Activated effector memory CD4-positive, alpha-beta T cell treated with Interleukin-2 at 50 U/mL for 16 hours (primary cell): ENCODE measurements around the gene CFAP74.

ENCODE experiments used
- DNase-seq: peaks from one replicate; pipeline ENCODE4 v3.0.0-alpha.2; 2020

CFAP74 gene, protein sequence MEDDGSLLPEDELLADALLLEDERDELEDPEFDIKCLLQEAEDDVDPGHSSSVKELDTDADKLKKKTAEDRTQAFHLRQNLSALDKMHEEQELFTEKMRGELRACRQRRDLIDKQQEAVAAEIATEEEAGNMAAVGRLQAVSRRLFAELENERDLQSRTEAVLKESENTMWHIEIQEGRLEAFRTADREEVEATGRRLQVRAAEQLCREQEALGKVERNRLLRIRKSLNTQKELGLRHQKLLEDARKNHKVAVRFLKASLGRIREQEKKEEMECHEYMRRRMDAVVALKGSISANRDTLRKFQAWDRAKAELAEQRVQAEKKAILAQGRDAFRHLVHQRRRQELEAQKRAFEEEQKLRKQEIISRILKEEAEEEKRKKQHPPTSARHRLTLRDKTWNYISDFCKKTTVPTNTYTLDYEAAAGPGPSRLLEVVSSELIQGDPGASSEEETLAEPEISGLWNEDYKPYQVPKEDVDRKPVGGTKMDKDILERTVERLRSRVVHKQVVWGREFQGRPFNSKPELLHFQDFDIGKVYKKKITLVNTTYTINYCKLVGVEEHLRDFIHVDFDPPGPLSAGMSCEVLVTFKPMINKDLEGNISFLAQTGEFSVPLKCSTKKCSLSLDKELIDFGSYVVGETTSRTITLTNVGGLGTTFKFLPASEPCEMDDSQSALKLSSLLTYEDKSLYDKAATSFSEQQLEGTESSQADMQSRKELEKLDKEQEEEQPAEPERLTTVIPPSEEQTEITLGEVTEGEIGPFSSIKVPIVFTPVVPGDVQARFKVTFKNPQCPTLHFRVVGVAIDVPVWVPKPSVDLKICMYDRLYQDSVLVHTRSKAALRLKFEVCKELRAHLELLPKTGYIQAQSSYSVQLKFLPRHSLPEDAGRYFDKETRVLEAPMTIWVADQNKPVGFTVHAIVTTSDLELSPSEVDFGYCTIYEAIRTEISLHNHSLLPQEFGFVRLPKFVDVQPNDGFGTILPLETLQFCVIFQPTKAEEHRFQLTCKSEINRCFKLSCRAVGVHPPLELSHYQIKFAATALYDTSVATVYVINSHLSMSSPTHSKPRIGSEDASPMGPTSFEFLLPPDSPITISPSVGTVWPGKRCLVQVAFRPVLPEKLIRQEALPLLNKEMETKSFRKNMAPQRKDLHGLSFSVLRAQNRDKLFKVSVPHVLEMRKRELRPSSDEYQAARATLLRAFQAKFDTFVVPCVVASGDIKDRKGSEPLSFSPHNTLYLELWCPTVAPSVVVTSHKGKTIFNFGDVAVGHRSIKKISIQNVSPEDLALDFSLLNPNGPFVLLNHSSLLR (N-terminal part only)

DNA sequence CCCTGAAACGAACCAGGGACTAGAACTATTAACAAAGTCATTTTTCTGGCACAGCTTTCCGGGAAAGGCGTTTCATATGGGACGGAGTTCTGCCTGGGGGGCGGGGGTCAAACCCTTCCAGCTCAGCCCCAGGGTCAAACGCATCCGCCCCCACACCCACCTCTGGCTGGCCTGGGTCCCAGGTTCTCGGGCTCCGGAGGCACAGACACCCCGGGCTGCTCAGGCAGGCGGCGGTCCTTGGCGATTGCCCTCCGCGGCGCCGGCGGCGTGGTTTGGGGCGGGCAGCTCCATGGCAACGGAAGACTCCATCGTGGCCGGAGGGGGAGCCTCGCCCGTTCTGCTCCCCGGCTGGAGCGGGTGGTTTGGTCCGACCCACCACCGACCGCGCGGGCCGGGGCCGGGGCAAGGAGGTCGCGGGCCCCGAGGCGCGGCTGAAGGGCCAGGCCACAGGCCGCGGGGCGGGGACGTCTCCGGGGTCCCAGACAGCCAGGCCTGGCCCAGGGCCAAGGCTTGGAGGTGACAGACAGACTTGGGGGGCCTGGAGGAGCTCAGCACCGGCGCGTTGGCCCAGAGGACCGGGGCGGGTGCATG lies at the start of gene CFAP74:
Gene CFAP74 (minus strand): TSS at position 246 of the 591 bp plus-strand sequence. CDS start 12,830 bp downstream, outside the sequence.
- no peak for DNase-seq

DNA sequence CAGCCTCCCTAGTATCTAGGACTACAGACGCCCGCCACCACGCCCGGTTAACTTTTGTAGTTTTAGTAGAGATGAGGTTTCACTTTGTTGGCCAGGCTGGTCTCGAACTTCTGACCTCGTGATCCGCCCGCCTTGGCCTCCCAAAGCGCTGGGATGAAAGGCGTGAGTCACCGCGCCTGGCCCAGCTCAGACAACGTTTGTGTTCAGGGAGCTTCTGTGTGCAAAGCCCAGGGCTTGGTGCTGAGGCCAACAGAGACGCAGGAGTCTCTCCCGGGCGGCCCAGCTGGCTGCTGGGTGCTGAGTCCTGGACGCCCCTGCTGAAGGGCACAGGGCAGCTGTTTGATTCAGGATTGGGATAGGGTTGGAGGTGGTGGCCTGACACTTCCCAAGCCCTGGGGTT lies 49.6 kb upstream of the CFAP74 start:
- no peak for DNase-seq

DNA sequence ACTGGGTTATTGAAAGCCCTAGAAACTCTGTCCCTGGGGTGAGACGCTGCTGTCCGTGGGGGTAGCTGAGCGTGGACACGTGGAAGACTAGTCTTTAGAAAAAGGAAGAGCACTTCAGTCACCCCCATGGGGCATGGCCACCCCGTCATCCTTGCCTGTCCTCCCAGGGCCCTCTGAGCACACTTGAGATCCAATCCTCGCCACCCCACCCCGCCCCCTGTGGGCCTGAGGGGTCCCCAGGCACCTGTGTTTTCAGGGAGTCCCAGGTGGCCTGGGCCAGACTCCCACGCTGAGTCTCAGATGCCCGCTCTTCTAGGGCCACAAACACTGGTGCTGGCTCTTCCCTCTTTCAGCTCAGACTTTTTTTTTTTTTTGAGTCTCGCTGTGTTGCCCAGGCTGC lies 49.2 kb upstream of the CFAP74 start:
- no peak for DNase-seq

DNA sequence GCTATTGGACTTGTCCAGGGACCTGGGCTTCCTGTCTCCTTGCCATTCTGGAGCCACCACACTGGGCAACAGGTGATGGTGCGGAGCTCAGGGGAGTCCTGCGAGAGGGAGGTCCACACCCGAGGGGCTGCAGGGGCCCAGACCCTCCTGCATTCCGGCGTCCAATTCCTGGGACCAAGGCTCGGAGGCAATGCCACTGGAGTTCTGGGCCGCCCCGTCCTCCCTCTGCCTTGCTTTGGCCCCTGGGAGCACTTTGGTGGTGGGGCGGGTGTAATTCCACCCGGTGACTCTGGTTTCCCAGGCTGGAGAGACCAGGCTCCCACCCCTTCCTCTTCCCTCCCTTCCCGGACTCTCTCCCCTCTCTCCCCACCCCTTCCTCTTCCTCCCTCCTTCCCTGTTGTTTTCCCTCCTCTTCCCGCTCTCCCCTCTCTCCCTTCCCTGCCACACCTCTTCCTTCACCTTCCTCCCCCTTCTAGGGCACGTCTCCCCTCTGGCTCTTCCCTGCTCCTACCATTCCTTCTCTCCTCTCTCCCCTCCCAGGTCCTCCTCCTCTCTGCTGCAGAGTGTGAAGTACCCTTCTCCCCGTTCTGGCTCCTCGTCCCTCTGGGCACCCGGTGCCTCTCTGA lies 48.6 kb upstream of the CFAP74 start:
- no peak for DNase-seq

DNA sequence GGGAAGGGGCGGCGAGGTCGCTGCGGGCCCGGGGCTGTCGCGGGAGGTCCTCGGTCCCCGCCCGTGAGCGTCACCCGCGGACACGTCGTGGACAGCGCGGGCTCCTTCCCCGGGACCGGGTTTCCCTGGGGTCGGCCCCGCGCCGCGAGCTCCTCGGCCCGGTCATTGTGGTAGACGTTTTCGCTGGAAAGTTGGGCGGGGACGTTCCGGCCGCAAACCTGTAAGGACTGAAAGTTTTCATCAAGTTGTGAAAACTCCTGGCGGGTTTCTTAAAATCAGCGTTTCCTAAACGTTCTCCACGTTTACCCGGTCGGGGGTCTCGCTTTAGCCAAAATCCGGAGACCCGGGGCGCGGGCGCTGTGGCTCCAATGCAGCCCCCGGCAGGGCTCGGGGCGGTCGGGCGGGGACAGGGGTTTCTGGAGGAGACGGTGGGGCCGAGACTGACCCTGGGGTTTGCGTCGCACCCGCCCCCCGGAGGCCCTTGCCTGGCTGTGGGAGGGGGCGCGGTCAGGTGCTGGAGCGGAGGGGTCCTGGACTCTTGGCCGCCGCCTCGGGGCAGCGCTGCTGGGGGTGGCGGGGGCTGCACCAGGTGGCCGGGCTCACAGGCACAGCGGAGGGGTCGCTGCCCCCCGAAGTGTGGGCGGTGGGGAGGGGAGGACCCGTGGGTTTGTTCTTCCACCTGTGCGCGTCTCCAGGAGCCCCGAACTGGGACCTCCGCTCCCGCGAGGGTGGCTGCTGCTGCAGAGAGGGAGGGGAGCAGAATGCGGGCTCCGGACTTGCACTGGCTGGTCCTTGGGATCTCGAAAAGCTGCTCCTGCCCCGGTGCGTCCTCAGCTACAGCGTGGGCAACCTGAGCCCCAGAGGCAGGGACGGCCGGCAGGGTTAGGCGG lies 47.5 kb upstream of the CFAP74 start:
- no peak for DNase-seq

DNA sequence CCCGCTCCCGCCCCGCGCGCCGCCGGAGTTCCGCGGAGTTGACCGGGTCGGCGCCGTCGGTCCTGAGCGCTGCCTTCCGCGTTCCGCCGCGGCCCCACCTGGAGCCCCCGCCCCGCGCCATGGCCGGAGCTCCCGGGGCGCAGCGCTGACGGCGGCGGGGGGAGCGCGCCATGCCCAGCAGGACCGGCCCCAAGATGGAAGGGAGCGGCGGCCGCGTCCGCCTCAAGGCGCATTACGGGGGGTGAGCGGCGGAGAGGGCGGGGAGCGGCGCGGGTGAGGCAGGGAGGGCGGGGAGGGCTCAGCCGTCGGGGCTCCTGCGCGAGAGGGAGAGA lies 46.8 kb upstream of the CFAP74 start:
- no peak for DNase-seq

DNA sequence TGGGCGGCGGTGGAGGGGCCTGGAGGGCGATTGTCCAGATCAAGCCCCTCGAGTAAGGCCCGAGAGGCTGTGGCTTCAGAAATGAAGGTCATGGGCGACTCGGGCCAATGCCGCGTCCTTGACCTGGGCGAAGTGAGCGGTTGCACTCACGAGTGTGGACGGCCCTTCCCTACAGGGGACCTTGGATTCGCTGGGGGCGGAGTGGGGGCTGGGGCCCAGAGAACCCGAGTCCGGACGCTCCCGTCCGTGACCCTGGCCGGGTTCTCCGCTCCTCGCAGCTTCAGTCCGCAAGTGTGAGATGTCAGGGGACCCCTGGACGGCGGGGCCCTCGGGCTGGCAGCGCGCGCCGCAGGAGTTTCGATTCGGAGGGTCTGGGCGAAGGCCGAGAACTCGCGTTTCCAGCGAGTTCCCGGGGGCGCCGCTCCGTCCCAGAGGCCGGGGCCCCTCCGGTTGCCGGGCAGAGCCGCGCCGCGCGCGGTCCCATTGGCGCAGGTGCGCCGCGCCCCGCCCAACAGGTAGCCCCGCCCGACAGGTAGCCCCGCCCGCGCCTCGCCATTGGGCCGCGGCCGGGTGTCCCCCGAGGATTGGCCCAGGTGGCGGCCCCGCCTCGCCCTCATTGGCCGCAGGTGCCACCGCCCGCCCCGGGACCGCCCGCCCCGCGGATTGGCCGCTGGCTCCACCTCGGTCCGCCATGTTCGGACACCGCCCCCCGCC lies 46.3 kb upstream of the CFAP74 start, which contains the start of gene PRKCZ:
Gene PRKCZ (plus strand): TSS at position 694 of the 714 bp plus-strand sequence. CDS start 220 bp downstream, outside the sequence.
- DNase-seq: peak; percentile 96

DNA sequence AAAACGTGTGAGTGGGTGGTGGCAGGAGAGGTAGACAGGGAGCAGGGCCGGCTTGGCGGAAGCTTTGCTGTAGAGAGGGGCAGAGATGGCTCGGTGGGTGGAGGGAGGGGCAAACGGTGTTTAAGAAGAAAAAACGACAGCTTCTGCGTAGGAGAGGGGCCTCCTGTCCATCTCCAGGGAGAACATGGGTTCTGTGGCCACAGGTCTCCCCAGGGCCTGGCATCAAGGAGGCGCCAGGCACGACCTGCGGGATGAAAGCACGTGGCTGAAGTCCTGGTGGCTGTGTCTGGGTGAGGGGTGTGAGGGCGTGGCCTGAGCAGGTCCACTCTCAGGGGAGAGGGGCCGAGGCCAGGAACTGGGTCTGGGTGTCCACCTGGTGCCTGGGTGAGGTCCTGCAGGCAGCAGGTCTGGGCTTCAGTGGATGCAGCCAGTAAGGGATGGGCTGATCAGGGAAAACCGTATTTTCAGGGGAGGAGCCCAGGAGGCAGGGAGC lies 45.7 kb upstream of the CFAP74 start:
- DNase-seq: no peak

DNA sequence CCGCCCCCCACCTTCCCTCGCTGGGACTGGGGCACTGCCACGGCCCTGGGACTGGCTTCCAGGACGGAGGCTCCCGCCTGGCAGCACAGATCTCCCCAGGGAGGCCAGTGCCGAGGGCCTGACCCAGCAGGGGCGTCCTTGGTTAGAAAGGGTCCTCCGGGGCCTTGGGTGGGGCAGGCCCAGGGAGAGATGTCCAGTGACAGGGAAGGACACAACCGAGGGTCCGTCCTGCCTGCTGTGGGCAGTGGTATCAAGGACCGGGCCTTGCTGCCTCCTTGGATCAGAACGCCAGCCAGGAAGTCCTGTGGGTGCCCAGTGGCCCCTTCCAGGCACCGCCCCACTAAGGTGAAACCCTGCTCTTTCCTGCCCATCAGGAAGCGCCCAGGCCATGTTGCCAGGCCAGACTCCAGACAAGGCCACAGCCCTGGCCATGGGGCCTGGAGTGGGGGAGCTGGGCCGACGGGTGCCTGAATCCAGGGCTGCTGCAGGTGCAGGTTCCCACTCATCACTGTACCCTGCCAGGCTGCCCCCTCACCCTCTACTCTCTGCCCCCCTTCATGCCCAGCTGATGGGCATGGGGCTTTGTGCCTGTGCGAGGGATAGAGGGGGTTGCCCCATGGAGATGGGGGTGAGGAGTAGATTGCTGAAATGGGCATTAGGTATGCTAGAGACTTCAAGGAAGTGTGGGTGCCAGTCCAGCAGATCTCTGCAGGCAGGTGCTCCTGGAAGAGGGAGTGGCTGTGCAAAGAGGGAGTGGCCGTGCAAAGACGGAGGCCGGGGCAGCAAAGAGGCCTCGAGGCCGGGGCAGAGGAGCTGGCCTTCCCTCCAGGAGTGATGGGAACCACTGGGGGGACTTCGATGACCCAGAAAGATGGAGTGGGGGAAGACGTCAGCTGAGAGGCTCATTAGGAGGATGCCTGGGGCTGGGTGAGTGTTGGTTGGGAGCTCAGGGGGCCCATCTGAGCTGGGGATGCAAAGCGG lies 44.5 kb upstream of the CFAP74 start:
- DNase-seq: no peak

DNA sequence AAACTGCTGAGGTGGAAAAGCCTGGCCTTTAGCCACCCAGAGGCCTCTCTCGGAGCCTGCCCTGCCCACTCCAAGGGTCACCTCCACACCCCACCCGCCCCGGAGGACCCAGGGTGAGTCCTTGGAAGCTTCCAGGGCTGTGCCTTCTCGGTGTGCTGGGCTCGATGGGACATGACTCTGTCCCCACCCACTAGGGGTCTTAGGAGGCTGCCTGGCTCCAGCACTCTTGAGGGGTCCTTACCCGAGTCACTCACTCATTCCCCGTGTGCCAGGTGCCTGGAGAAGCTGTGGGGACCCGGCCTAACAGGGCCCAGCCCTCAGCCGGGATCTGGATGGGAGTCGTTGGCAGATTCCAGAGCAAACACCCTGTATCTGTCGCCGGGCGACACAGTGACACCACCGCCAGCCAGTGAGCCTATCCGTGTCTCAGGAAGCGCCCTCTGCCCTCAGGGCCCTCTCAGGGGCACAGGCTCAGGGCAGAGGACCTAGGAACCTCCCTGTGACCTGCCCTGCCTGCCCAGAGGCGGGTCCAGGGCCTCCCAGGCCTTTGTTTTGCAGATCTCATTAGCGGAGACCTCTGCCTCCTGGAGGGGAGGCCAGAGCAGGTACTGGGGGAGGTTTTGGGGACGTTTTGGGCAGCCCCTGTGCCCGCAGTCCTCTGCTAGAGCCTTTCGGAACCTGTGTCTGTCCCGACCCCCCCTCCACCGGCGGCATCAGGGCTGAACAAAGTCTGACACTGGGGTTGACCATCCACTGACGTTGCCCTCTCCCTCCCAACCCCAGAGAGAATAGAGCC lies 43.6 kb upstream of the CFAP74 start:
- DNase-seq: no peak

DNA sequence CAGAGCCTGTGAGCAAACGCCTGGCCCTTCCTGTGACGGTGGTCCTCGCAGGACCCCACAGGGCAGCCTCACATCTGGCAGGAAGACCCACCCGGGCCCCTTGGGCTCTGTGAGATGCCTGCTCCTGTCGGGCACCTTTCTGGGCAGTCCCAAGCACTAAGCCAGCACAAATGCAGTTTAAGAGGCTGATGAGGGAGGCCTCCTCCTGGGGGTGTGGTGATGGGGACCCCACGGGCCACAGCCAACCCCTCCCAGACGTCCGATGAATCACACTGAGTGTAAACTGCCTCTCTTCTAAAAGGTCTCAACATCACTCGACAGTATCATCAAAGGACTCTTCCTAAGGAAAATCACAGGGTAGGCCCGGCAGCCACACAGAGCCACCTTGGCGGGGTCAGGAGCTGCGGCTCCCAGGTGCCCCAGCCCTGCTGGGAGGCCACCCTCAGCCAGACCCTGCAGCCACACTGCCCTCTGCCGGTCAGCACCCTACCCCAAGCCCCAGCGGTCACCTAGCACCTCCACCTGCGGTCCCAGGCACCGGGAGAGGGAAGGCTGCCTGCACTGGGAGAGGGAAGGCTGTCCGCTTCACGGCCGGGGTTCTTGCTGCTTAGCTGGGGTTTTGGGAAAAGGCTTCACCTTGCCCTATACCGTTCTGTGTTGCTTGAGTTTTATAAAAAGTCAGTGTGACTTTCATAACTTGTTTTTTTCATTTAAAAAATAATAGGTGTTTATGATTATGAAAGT lies 42.8 kb upstream of the CFAP74 start:
- DNase-seq: peak; percentile 18

DNA sequence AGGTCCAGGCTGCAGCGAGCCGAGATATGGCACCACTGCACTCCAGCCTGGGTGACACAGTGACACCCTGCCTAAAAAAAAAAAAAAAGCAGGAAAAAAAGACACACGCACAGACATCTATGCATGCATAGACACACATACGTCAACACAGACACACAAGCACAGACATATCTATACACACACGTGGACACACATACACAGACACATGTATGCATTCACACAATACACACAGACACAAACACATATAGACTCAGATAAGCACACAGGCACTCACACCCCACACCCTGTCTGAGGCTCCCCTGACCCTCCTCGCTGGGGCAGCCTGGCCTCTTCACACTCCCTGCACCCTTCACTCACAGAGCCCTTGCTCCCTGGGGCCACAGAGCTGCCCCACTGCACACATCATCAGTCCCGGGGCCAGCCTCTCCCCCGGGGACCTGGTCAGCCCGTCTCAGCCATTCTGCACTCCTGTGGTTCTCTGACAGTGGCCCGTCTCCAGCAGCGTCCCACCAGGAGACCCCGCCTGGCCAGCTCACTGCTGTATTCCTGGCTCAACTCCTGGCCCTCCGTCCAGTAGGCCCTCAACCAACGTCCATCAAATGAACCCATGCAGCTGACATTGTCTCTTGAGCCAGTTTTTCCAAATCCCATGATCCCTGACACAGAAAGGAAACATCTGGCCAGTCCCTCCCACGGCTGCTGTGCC lies 42.0 kb upstream of the CFAP74 start:
- DNase-seq: no peak

DNA sequence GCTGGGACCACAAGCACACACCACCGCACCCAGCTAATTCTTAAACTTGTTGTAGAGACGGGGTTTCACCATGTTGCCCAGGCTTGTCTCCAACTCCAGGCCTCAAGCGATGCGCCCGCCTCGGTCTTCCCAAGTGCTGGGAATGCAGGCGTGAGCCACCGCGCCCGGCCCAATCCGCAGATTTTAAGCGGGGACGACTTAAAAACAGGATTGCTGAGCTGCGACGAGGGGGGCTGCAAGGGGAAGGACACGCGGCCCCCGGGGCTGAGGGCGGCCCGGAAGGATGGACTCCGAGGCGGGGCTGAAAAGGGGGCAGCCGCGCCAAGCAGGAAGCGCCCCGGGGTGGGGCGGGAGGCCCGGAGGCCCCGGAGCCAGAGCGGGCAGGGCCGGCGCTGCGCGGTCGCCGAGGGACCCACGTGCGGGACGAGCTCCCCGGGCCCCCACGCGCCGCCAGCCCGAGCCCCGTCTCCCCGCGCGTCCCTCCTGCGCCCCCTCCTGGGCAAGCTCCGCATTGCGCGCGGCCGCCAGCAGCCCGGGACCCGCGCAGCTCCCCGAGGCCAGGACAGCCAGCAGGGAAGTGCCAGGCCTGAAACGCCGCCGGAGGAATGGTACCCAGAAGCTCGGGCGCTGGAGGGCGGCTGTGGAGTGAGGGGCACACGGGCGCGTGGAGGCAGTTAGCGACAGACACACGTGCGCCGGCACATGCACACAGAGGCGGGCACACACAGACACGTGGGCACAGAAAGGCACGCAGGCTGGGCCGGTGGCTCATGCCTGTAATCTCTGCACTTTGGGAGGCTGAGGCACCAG lies 41.1 kb upstream of the CFAP74 start:
- peak; percentile 72 for DNase-seq

DNA sequence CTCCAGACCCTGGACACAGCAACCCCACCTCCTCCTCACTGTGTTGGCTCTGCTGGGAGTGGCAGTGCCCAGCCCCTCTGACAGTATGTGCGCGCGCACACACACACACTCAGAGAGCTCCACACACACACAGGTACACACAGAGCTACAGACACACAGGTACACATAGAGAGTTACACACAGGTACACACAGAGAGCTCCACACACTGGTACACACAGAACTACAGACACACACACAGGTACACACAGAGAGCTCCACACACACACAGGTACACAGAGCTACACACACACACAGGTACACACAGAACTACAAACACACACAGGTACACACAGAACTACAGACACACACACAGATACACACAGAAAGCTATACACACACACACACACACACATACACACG lies 40.3 kb upstream of the CFAP74 start:
- DNase-seq: no peak
